PFSK-1 (cell line): ENCODE data around the gene MAP4K4.

Experiments used
- POLR2AphosphoS5 ChIP-seq: IDR thresholded peaks from 2 replicates; pipeline ENCODE4 v1.6.1; 2012; ENCODE audit warnings: low read depth, mild to moderate bottlenecking, control low read depth, low read length, moderate library complexity
- SIN3A ChIP-seq: IDR thresholded peaks from 2 replicates; pipeline ENCODE4 v1.6.1; 2012; ENCODE audit warnings: mild to moderate bottlenecking, low read length, moderate library complexity, borderline replicate concordance; ENCODE audit not compliant: insufficient read depth
- TAF1 ChIP-seq: IDR thresholded peaks from 2 replicates; pipeline ENCODE4 v1.6.1; 2012; ENCODE audit warnings: low read length, control low read depth, borderline replicate concordance; ENCODE audit not compliant: insufficient read depth

GRCh38 chr2:101921953-101922325, 224.4 kb downstream of the MAP4K4 start:
- no peak for TF ChIP-seq SIN3A
- TF ChIP-seq POLR2AphosphoS5 = no peak
- no peak for TF ChIP-seq TAF1
